ENCODE results near the gene METRN. TPM values are rescaled to one million over a fixed set of nuclear protein-coding genes. Genes with fewer than 3 reads are reported as not detected.

METRN gene
- total and polyA plus RNA-seq, 2 donors (not counting 1 experiment from before 2014, with no cell fraction given), result 6.9 to 10.4 TPM

- Histone ChIP-seq H3K4me2 (replicated peaks; ENCODE audit: low read depth, low read length, poor library complexity, severe bottlenecking) (no peak overlapping the region), H4K20me1 (ENCODE audit: control insufficient read depth, insufficient read depth, low read length, poor library complexity, severe bottlenecking) (no peaks in the 10 kb centered on the region), H3K4me3 (ENCODE audit: control extremely low read depth in 1 of 5, extremely low read depth in 1 of 5, insufficient read depth in 1 of 5, low read depth in 2 of 5, low read length in 4 of 5) (no peak overlapping the region), H3K9me3 (ENCODE audit: control extremely low read depth in 1 of 3, control insufficient read depth in 2 of 3, insufficient read depth in 1 of 3, low read length in 2 of 3) (peaks cover 0 to 34% (median 0%) of the 10 kb centered on the region in 3 donors), H2AFZ (ENCODE audit: insufficient read depth, low read depth, low read length, poor library complexity, severe bottlenecking) (no peak overlapping the region), H3K9ac (ENCODE audit: low read length) (no peak overlapping the region), H3K79me2 (ENCODE audit: control insufficient read depth, insufficient read depth, low read length) (no peaks in the 10 kb centered on the region), H3K27me3 (replicated peaks in 1 of 4; ENCODE audit: control extremely low read depth in 1 of 4, control insufficient read depth in 3 of 4, insufficient read depth in 4 of 4, low read length in 3 of 4) (peaks cover 0 to 88% (median 44%) of the 10 kb centered on the region in 4 experiments), H3K27ac (ENCODE audit: low read length in 2 of 2) (no peak overlapping the region), H3K36me3 (replicated peaks in 1 of 2; ENCODE audit: control extremely low read depth in 1 of 2, control insufficient read depth in 1 of 2, extremely low read depth in 1 of 2, insufficient read depth in 2 of 2, low read length in 1 of 2) (no peaks in the 10 kb centered on the region), H3K4me1 (ENCODE audit: control insufficient read depth in 2 of 2, insufficient read depth in 2 of 2, low read length in 2 of 2) (peaks cover 11 to 24% of the 10 kb centered on the region in 2 donors)
- Mint-ChIP-seq H3K27me3 (peaks cover 36% of the 10 kb centered on the region), H3K9me3 (ENCODE audit: insufficient read depth) (no peaks in the 10 kb centered on the region), H3K4me3 (no peak overlapping the region), H3K4me1 (no peaks in the 10 kb centered on the region), H3K27ac (no peak overlapping the region)
- CTCF ChIA-PET, result no interaction called here
- no peak for DNase-seq
- no peak for TF ChIP-seq EZH2 (IDR thresholded peaks at IDR 0.05; ENCODE audit: borderline replicate concordance, insufficient read depth, low read depth, low read length, poor library complexity, severe bottlenecking)
- TF ChIP-seq, protein P1, sequence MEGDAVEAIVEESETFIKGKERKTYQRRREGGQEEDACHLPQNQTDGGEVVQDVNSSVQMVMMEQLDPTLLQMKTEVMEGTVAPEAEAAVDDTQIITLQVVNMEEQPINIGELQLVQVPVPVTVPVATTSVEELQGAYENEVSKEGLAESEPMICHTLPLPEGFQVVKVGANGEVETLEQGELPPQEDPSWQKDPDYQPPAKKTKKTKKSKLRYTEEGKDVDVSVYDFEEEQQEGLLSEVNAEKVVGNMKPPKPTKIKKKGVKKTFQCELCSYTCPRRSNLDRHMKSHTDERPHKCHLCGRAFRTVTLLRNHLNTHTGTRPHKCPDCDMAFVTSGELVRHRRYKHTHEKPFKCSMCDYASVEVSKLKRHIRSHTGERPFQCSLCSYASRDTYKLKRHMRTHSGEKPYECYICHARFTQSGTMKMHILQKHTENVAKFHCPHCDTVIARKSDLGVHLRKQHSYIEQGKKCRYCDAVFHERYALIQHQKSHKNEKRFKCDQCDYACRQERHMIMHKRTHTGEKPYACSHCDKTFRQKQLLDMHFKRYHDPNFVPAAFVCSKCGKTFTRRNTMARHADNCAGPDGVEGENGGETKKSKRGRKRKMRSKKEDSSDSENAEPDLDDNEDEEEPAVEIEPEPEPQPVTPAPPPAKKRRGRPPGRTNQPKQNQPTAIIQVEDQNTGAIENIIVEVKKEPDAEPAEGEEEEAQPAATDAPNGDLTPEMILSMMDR (IDR thresholded peaks at IDR 0.05), result no peak
- intact Hi-C loops (cut with micrococcal nuclease), result no loop called here
- no peak for ATAC-seq (ENCODE audit: low read depth)
- POLR2A ChIA-PET, result no interaction called here
- 17% methylated on average over 43 of the region's 50 CpGs for WGBS (ENCODE audit: insufficient coverage)
Observed at GRCh38 chr16:704552-705380, 10.2 kb upstream of the METRN start.
